Fibroblast of skin of back (primary cell): ENCODE measurements around the gene ANAPC5.
"Not testable (repeated sequence)": the region's sequence is repeated elsewhere in the genome, so short reads cannot be mapped to it uniquely, and the experiment has no call there.

Source experiments
- DNase-seq: peaks from one replicate; pipeline ENCODE4 v3.0.0-alpha.2; 2013

The ANAPC5 gene

GRCh38 chr12:121284551-121285390 lies 67.4 kb downstream of the ANAPC5 start:
- DNase-seq = no peak

- no peak for DNase-seq
Measured at GRCh38 chr12:121283841-121284240, 68.4 kb downstream of the ANAPC5 start.

- no peak for DNase-seq
Measured at GRCh38 chr12:121283388-121283787, 68.8 kb downstream of the ANAPC5 start.

GRCh38 chr12:121282910-121283309 lies 69.3 kb downstream of the ANAPC5 start:
- DNase-seq = not testable (repeated sequence)

- DNase-seq = no peak
Measured at GRCh38 chr12:121282072-121282742, 70.0 kb downstream of the ANAPC5 start.

- not testable (repeated sequence) for DNase-seq
Measured at GRCh38 chr12:121281116-121281515, 71.1 kb downstream of the ANAPC5 start.

GRCh38 chr12:121280531-121280930 lies 71.7 kb downstream of the ANAPC5 start:
- DNase-seq = not testable (repeated sequence)

GRCh38 chr12:121279507-121279915 lies 72.7 kb downstream of the ANAPC5 start:
- DNase-seq = no peak

GRCh38 chr12:121279071-121279375 lies 73.2 kb downstream of the ANAPC5 start:
- no peak for DNase-seq

GRCh38 chr12:121278169-121279070 lies 73.8 kb downstream of the ANAPC5 start:
- no peak for DNase-seq

- DNase-seq = no peak
Measured at GRCh38 chr12:121277374-121277759, 74.8 kb downstream of the ANAPC5 start.

GRCh38 chr12:121274036-121274763 lies 78.0 kb downstream of the ANAPC5 start:
- DNase-seq = no peak

GRCh38 chr12:121273364-121273896 lies 78.8 kb downstream of the ANAPC5 start:
- no peak for DNase-seq

GRCh38 chr12:121267822-121268221 lies 84.4 kb downstream of the ANAPC5 start:
- DNase-seq = no peak

- no peak for DNase-seq
Measured at GRCh38 chr12:121264951-121265515, 87.2 kb downstream of the ANAPC5 start.

GRCh38 chr12:121264135-121264534 lies 88.1 kb downstream of the ANAPC5 start:
- no peak for DNase-seq

- no peak for DNase-seq
Measured at GRCh38 chr12:121263206-121263935, 88.8 kb downstream of the ANAPC5 start.

- no peak for DNase-seq
Measured at GRCh38 chr12:121261398-121261797, 90.8 kb downstream of the ANAPC5 start.

- no peak for DNase-seq
Measured at GRCh38 chr12:121260091-121260490, 92.1 kb downstream of the ANAPC5 start.

GRCh38 chr12:121259074-121259473 lies 93.1 kb downstream of the ANAPC5 start:
- no peak for DNase-seq
